ENCODE data around the gene SUPT3H. TPM values are rescaled to one million over a fixed set of nuclear protein-coding genes. Genes with fewer than 3 reads are reported as not detected.

The SUPT3H gene
- total and polyA plus RNA-seq, 2 donors (not counting 1 experiment from before 2014, with no cell fraction given), result 5.5 to 12.4 TPM

DNA sequence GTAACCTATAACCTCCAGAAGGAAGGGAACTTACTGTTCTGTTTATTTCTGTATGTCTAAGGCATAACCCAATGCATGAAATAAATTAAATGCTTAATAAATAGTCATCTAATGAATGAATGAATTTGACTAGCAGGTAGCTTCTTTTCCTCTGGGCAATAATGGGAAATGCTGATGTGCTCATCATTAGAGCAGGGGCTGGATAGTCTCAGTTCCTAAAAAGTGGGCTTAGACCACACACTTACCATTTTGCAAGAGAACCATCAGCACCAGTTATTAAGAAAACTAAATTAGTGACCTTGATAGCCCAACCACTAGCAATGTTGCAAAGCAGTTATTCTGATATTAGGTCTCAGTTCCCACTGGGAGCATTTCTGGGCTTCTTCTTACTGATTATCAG, 540.5 kb downstream of the SUPT3H start:
- no peaks in the 10 kb centered on the region for H3K27me3 Mint-ChIP-seq
- no peaks in the 10 kb centered on the region for H3K36me3 ChIP-seq (replicated peaks in 1 of 2; ENCODE audit: control extremely low read depth in 1 of 2, control insufficient read depth in 1 of 2, extremely low read depth in 1 of 2, insufficient read depth in 2 of 2, low read length in 1 of 2)
- no peak overlapping the region for H3K27ac Mint-ChIP-seq
- H3K4me1 Mint-ChIP-seq, result no peaks in the 10 kb centered on the region
- ChIA-PET CTCF (no interaction called here), POLR2A (no interaction called here)
- H3K4me3 Mint-ChIP-seq, result no peak overlapping the region
- H4K20me1 ChIP-seq (ENCODE audit: control insufficient read depth, insufficient read depth, low read length, poor library complexity, severe bottlenecking), result no peaks in the 10 kb centered on the region
- no peak overlapping the region for H3K4me3 ChIP-seq (ENCODE audit: control extremely low read depth in 1 of 5, extremely low read depth in 1 of 5, insufficient read depth in 1 of 5, low read depth in 2 of 5, low read length in 4 of 5)
- no peak overlapping the region for H3K4me2 ChIP-seq (replicated peaks; ENCODE audit: low read depth, low read length, poor library complexity, severe bottlenecking)
- no peaks in the 10 kb centered on the region for H3K79me2 ChIP-seq (ENCODE audit: control insufficient read depth, insufficient read depth, low read length)
- DNase-seq, result no peak
- H3K27me3 ChIP-seq (replicated peaks in 1 of 4; ENCODE audit: control extremely low read depth in 1 of 4, control insufficient read depth in 3 of 4, insufficient read depth in 4 of 4, low read length in 3 of 4), result no peaks in the 10 kb centered on the region
- H3K9ac ChIP-seq (ENCODE audit: low read length), result no peak overlapping the region
- intact Hi-C loops (cut with micrococcal nuclease), result no loop called here
- H3K27ac ChIP-seq (ENCODE audit: low read length in 2 of 2), result no peak overlapping the region
- no peaks in the 10 kb centered on the region for H3K9me3 ChIP-seq (ENCODE audit: control extremely low read depth in 1 of 3, control insufficient read depth in 2 of 3, insufficient read depth in 1 of 3, low read length in 2 of 3)
- no peaks in the 10 kb centered on the region for H3K4me1 ChIP-seq (ENCODE audit: control insufficient read depth in 2 of 2, insufficient read depth in 2 of 2, low read length in 2 of 2)
- ATAC-seq (ENCODE audit: low read depth), result no peak
- no peaks in the 10 kb centered on the region for H3K9me3 Mint-ChIP-seq (ENCODE audit: insufficient read depth)
- no peak overlapping the region for H2AFZ ChIP-seq (ENCODE audit: insufficient read depth, low read depth, low read length, poor library complexity, severe bottlenecking)
- TF ChIP-seq EZH2 (IDR thresholded peaks at IDR 0.05; ENCODE audit: borderline replicate concordance, insufficient read depth, low read depth, low read length, poor library complexity, severe bottlenecking), result no peak
- no peak for TF ChIP-seq CTCF (IDR thresholded peaks at IDR 0.05)

- H3K27me3 Mint-ChIP-seq, result no peaks in the 10 kb centered on the region
- Histone ChIP-seq H3K36me3 (replicated peaks in 1 of 2; ENCODE audit: control extremely low read depth in 1 of 2, control insufficient read depth in 1 of 2, extremely low read depth in 1 of 2, insufficient read depth in 2 of 2, low read length in 1 of 2) (no peaks in the 10 kb centered on the region), H3K4me1 (ENCODE audit: control insufficient read depth in 2 of 2, insufficient read depth in 2 of 2, low read length in 2 of 2) (peaks cover 3 to 11% of the 10 kb centered on the region in 2 donors), H3K9ac (ENCODE audit: low read length) (no peak overlapping the region), H3K27ac (ENCODE audit: low read length in 2 of 2) (no peak overlapping the region), H3K9me3 (ENCODE audit: control extremely low read depth in 1 of 3, control insufficient read depth in 2 of 3, insufficient read depth in 1 of 3, low read length in 2 of 3) (no peaks in the 10 kb centered on the region), H3K4me3 (ENCODE audit: control extremely low read depth in 1 of 5, extremely low read depth in 1 of 5, insufficient read depth in 1 of 5, low read depth in 2 of 5, low read length in 4 of 5) (no peak overlapping the region), H2AFZ (ENCODE audit: insufficient read depth, low read depth, low read length, poor library complexity, severe bottlenecking) (no peak overlapping the region), H3K27me3 (replicated peaks in 1 of 4; ENCODE audit: control extremely low read depth in 1 of 4, control insufficient read depth in 3 of 4, insufficient read depth in 4 of 4, low read length in 3 of 4) (no peaks in the 10 kb centered on the region), H3K4me2 (replicated peaks; ENCODE audit: low read depth, low read length, poor library complexity, severe bottlenecking) (no peak overlapping the region), H3K79me2 (ENCODE audit: control insufficient read depth, insufficient read depth, low read length) (no peaks in the 10 kb centered on the region), H4K20me1 (ENCODE audit: control insufficient read depth, insufficient read depth, low read length, poor library complexity, severe bottlenecking) (no peaks in the 10 kb centered on the region)
- H3K27ac Mint-ChIP-seq, result no peak overlapping the region
- peaks cover 13% of the 10 kb centered on the region for H3K4me1 Mint-ChIP-seq
- ChIA-PET POLR2A (no interaction called here), CTCF (no interaction called here)
- no peak for TF ChIP-seq CTCF (IDR thresholded peaks at IDR 0.05)
- no peak for TF ChIP-seq EZH2 (IDR thresholded peaks at IDR 0.05; ENCODE audit: borderline replicate concordance, insufficient read depth, low read depth, low read length, poor library complexity, severe bottlenecking)
- no peaks in the 10 kb centered on the region for H3K9me3 Mint-ChIP-seq (ENCODE audit: insufficient read depth)
- intact Hi-C loops (cut with micrococcal nuclease), result no loop called here
- no peak overlapping the region for H3K4me3 Mint-ChIP-seq
- ATAC-seq (ENCODE audit: low read depth), result no peak
- no CpG with 5 or more reads among the region's 1 CpG for WGBS (ENCODE audit: insufficient coverage)
- DNase-seq, result no peak
Observed at GRCh38 chr6:44833248-44833647, 544.5 kb downstream of the SUPT3H start.

Data from B cell (primary cell).